SH-SY5Y (cell line): ENCODE measurements around the gene CLIC3.

Experiments used
- GATA2 ChIP-seq: IDR thresholded peaks from 2 replicates; pipeline ENCODE4 v1.6.1; 2011; ENCODE audit warnings: mild to moderate bottlenecking, low read depth, low read length
- GATA3 ChIP-seq: IDR thresholded peaks from 2 replicates; pipeline ENCODE4 v1.6.1; 2011; ENCODE audit warnings: low read depth, mild to moderate bottlenecking, low read length, moderate library complexity

DNA sequence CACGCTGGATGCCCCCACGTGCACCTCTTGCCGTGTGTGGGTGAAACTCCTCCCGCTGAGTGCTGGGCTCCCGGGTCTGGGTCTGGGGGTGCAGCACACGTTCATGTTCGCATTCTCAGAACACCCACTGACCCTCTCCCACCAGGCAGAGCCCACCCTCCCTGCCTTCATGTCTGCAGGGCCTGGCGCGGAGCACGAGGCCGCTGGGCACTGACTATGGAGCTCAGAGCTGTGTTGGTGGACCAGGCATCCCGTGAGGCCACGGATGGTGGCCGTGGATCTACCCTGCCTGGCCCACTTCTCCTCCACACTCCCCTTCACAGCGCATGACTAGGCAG, 35.5 kb downstream of the CLIC3 start:
- TF ChIP-seq GATA3 (no peak), GATA2 (no peak)
